Measurements from ENCODE around the gene ACVR1B. TPM values are rescaled to one million over a fixed set of nuclear protein-coding genes. Genes with fewer than 3 reads are reported as not detected.

ACVR1B gene
- total RNA-seq, 1 donor from 2014 or later: 12.1 TPM

- FAIRE-seq (no peak), DNase-seq (ENCODE audit: low read depth) (no peak)
- no peaks in the 10 kb centered on the region for H3K36me3 ChIP-seq (ENCODE audit: control insufficient read depth, insufficient read depth, low read length)
- TF ChIP-seq, protein P1, sequence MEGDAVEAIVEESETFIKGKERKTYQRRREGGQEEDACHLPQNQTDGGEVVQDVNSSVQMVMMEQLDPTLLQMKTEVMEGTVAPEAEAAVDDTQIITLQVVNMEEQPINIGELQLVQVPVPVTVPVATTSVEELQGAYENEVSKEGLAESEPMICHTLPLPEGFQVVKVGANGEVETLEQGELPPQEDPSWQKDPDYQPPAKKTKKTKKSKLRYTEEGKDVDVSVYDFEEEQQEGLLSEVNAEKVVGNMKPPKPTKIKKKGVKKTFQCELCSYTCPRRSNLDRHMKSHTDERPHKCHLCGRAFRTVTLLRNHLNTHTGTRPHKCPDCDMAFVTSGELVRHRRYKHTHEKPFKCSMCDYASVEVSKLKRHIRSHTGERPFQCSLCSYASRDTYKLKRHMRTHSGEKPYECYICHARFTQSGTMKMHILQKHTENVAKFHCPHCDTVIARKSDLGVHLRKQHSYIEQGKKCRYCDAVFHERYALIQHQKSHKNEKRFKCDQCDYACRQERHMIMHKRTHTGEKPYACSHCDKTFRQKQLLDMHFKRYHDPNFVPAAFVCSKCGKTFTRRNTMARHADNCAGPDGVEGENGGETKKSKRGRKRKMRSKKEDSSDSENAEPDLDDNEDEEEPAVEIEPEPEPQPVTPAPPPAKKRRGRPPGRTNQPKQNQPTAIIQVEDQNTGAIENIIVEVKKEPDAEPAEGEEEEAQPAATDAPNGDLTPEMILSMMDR (IDR thresholded peaks at IDR 0.05; ENCODE audit: insufficient read depth, low read length, severe bottlenecking): no peak
- H3K4me3 ChIP-seq (ENCODE audit: low read depth, low read length): no peak overlapping the region
- no peaks in the 10 kb centered on the region for H3K27me3 ChIP-seq (ENCODE audit: control insufficient read depth, insufficient read depth, low read length)
These were observed 91.3 kb downstream of the ACVR1B start for GRCh38 chr12:52042706-52043385.

- Histone ChIP-seq H3K4me3 (ENCODE audit: low read depth, low read length) (no peak overlapping the region), H3K27me3 (ENCODE audit: control insufficient read depth, insufficient read depth, low read length) (no peaks in the 10 kb centered on the region), H3K36me3 (ENCODE audit: control insufficient read depth, insufficient read depth, low read length) (no peaks in the 10 kb centered on the region)
- no peak for DNase-seq (ENCODE audit: low read depth)
- TF ChIP-seq, protein P1 (IDR thresholded peaks at IDR 0.05; ENCODE audit: insufficient read depth, low read length, severe bottlenecking): no peak
- no peak for FAIRE-seq
These were observed 92.1 kb downstream of the ACVR1B start for GRCh38 chr12:52043386-52044212.

- Histone ChIP-seq H3K4me3 (ENCODE audit: low read depth, low read length) (no peak overlapping the region), H3K36me3 (ENCODE audit: control insufficient read depth, insufficient read depth, low read length) (no peaks in the 10 kb centered on the region), H3K27me3 (ENCODE audit: control insufficient read depth, insufficient read depth, low read length) (no peaks in the 10 kb centered on the region)
- TF ChIP-seq, protein P1 (IDR thresholded peaks at IDR 0.05; ENCODE audit: insufficient read depth, low read length, severe bottlenecking): no peak
- FAIRE-seq (no peak), DNase-seq (ENCODE audit: low read depth) (no peak)
These were observed 92.9 kb downstream of the ACVR1B start for GRCh38 chr12:52044292-52044983.

DNA sequence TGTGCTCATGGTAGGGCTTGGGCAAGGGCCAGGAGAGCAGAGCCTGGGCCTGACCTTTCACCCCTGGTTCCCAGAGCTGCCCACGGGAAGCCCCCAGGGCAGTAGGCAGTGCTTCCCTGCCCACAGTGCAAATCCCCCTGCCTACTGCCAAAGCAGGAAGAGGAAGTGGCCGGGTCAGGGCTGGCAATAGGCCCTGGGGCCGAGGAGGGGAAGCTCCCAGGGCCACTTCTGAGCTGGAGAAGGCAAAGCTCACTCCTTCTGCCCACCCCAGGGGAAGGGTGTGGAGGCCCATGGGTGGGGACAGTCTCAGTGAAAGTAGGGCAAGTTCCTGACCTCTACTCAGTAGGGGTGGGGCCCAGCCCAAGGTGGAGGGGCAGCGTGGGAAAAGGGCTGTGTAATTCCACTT lies 94.3 kb downstream of the ACVR1B start:
- DNase-seq (ENCODE audit: low read depth) (no peak), FAIRE-seq (no peak)
- TF ChIP-seq, protein P1 (IDR thresholded peaks at IDR 0.05; ENCODE audit: insufficient read depth, low read length, severe bottlenecking): no peak
- H3K27me3 ChIP-seq (ENCODE audit: control insufficient read depth, insufficient read depth, low read length): no peaks in the 10 kb centered on the region
- H3K4me3 ChIP-seq (ENCODE audit: low read depth, low read length): no peak overlapping the region
- no peaks in the 10 kb centered on the region for H3K36me3 ChIP-seq (ENCODE audit: control insufficient read depth, insufficient read depth, low read length)

Other genes starting within 250 kb of the ACVR1B start
- not detected in 2 replicates for gene FIGNL2, start 103.0 kb upstream of the ACVR1B start, total RNA-seq
- not detected in 2 replicates for gene ANKRD33, start 63.6 kb upstream of the ACVR1B start, total RNA-seq
- under 0.01 TPM in 1 of 2 replicates, not detected in the other for gene ACVRL1, start 44.2 kb upstream of the ACVR1B start, total RNA-seq
- gene TAMALIN, start 55.2 kb downstream of the ACVR1B start, total RNA-seq: under 0.01 TPM in 1 of 2 replicates, not detected in the other
- gene NR4A1, start 99.7 kb downstream of the ACVR1B start, total RNA-seq: 0.38 and 0.79 TPM in 2 replicates
- gene ATG101, start 118.3 kb downstream of the ACVR1B start, total RNA-seq: 153 and 181 TPM in 2 replicates
- 0.13 and 0.26 TPM in 2 replicates for gene SMIM41, start 128.0 kb downstream of the ACVR1B start, total RNA-seq
- gene KRT80, start 240.3 kb downstream of the ACVR1B start, total RNA-seq: 14.7 and 66.4 TPM in 2 replicates